Stimulated activated naive CD8-positive, alpha-beta T cell treated with anti-CD3 and anti-CD28 coated beads, Interleukin-15, Interleukin-2, amounts not matched to agents 100 U/mL and 50 U/mL, for 24 hours (primary cell): ENCODE measurements around the gene DUSP1.
"Not testable (repeated sequence)": the region's sequence is repeated elsewhere in the genome, so short reads cannot be mapped to it uniquely, and the experiment has no call there.

Experiments
- ATAC-seq: fragments of 150-1000 bp; cut with Tn5 transposase; one replicate; pipeline ENCODE4 v1.10.0; 2021
- DNase-seq: peaks from one replicate; pipeline ENCODE4 v3.0.0; 2021

Gene DUSP1

GRCh38 chr5:172797771-172798191, 26.8 kb upstream of the DUSP1 start:
- ATAC-seq, result no peak
- DNase-seq, result no peak

GRCh38 chr5:172796306-172796705, 25.3 kb upstream of the DUSP1 start:
- no peak for DNase-seq
- ATAC-seq, result no peak

GRCh38 chr5:172795318-172795977, 24.5 kb upstream of the DUSP1 start:
- no peak for DNase-seq
- no peak for ATAC-seq

DNA sequence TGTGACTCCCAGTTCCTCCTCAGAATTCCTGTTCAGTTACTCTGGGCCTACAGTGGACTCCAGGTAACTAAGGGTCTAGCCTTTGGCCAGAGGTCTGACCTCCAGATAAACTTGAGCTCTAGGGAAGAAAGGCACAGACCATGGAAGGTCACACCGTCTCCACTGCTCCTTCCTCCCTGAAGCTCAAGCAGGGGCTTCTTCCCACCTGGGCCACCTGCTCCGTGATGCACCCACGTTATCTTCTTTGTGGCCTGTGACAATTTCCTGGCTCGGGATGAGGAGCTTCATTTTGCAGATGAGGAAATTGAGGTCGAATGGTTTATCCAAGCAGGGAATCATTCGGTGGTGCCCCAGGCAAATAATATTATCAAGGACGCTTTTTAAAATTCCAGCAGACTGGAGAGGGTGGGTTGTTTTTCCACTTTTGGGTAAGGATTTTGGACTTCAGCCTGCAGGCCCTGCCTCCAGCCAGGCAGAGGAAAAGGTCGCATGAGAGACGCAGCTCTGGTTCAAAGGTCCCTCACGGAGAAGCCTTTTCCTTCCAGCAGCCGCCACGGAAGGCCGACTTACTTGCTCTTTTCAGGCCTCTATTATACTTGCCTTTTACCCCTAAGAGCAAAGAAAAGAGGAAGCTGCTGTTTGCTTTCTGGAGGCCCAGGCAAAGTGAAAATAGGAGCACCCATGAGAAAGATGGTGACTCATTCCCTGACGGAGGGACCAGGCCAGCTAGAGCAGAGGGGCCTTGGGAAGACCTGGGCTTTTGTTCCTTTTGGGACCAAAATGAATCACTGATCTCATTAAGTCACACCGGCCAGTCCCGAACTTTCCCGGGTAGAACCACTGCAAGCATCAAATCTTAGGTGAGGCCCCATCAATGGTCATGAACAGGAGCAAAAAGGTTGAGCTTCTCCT, 22.8 kb upstream of the DUSP1 start:
- ATAC-seq (no peak), DNase-seq (no peak)

GRCh38 chr5:172792701-172793570, 21.9 kb upstream of the DUSP1 start:
- DNase-seq (no peak), ATAC-seq (no peak)

GRCh38 chr5:172791726-172792445, 20.9 kb upstream of the DUSP1 start:
- ATAC-seq (no peak), DNase-seq (no peak)

DNA sequence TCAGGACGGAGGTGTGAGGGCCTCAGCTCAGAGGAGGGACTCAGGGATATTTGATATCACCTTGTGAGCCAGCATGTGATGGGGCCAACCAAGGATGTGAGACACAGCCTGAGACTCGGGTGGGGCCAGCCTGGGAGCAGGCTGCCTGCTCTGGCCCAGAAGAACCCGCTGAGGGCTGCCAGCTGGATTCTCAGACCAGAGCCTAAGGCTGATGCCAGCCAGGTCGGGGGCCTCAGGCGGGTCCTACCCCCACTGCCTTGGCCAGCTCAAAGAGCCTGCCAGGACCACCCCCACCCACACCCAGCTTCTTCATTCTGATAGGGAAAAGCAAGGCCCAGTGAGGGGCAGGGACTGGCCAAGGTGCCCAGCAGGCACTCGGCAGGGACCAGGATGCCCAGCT, 20.3 kb upstream of the DUSP1 start:
- ATAC-seq (no peak), DNase-seq (no peak)

DNA sequence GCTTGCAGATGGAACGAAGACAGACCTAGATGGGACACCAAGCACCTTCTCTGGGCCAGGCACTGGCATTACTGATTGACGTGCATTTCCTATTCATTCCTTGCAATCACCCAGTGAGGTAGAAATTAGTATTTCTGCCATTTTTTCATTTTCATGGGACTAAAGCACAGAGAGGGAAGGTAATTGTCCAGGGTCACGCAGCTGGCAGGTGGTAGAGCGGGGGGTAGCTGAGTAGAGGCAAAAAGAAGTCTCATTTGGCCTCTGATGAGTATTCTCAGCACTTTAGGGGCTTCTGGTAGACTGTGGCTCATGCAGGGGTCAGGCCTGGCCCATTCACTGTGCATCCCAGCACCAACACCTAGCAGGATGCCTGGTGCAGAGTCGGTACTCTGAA, 19.5 kb upstream of the DUSP1 start:
- DNase-seq, result no peak
- ATAC-seq, result no peak

GRCh38 chr5:172789687-172790495, 18.9 kb upstream of the DUSP1 start:
- no peak for DNase-seq

GRCh38 chr5:172788771-172789686, 18.0 kb upstream of the DUSP1 start:
- ATAC-seq (peak; percentile 53), DNase-seq (no peak)

More at GRCh38 chr5:172789687-172790495, 18.9 kb upstream of the DUSP1 start:
- no peak for ATAC-seq

- ATAC-seq, DNase-seq: not testable (repeated sequence)
Measured at GRCh38 chr5:172787538-172787937, 16.5 kb upstream of the DUSP1 start.

- ATAC-seq (no peak), DNase-seq (no peak)
Measured at GRCh38 chr5:172786736-172787462, 15.9 kb upstream of the DUSP1 start.

GRCh38 chr5:172785429-172786088, 14.6 kb upstream of the DUSP1 start:
- ATAC-seq (no peak), DNase-seq (no peak)

DNA sequence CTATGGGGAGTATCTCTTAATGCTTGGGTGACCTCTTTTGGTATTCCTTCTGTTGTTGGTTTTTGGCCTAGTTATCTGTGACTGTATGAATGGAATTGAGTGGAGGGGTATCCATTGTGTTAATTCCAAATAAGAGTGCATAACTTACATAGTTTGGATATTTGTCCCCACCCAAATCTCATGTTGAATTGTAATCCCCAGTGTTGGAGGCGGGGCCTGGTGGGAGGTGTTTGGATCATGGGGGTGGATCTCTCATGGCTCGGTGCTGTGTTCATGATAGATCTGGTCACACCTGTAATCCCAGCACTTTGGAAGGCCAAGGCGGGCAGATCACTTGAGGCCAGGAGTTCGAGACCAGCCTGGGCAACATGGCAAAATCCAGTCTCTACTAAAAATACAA, 13.2 kb upstream of the DUSP1 start:
- ATAC-seq, result not testable (repeated sequence)

DNA sequence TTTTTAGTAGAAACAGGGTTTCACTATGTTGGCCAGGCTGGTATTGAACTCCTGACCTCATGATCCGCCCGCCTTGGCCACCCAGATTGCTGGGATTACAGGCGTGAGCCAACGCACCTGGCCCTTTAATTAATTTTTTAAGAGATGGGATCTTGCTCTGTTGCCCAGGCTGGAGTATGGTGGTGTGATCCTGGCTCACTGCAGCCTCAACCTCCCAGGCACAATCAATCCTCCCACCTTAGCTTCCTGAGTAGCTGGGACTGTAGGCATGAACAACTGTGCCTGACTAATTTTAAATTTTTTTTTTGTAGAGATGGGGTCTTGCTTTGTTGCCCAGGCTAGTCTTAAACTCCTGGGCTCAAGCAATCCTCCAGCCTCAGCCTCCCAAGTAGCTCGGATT, 12.3 kb upstream of the DUSP1 start:
- not testable (repeated sequence) for ATAC-seq, DNase-seq

More for the DNA sequence above, 13.2 kb upstream of the DUSP1 start:
- not testable (repeated sequence) for DNase-seq

DNA sequence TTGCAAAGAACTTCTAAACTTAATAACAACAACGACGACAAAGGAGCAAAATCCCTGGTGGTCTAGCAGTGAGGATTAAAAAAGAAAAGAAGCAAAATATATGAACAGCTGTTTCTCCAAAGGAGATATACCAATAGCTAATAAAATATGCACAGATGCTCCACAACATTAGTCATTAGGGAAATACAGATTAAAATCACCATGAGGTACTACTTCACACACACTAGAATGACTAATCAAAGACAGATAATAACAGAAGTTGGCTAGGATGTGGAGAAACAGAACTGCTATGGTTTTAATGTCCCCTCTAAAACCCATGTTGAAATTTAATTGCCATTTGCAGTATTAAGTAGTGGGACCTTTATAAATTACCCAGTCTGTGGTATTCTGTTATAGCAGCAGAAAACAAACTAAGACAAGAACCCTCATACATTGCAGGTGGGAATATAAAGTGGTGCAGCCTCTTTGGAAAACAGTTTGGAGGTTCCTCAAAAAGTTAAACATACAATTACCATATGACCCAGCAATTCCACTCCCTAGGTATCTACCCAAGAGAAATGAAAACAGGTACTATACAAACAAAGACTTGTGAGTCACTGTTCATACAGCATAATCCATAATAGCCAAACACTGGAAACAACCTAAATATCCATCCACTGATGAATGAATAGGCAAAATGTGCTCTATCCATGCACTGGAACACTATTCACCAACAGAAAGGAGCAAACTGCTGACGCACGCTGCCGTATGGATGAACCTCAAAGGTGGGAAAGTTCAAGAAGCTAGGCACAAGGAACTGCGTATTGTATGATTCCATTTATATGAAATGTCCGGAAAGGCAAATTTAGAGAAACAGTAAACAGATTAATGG, 11.4 kb upstream of the DUSP1 start:
- peak; percentile 41 for ATAC-seq

GRCh38 chr5:172779691-172780341, 8.8 kb upstream of the DUSP1 start:
- no peak for ATAC-seq

More for the DNA sequence above, 11.4 kb upstream of the DUSP1 start:
- no peak for DNase-seq

More at GRCh38 chr5:172779691-172780341, 8.8 kb upstream of the DUSP1 start:
- DNase-seq, result no peak
